A549 (cell line): ENCODE measurements around the gene ADAP2. TPM values are rescaled to one million over a fixed set of nuclear protein-coding genes. Genes with fewer than 3 reads are reported as not detected.
"Not testable (repeated sequence)": the region's sequence is repeated elsewhere in the genome, so short reads cannot be mapped to it uniquely, and the experiment has no call there.

ENCODE experiments used
- ATAC-seq, 2 experiments: fragments of 200-7000 bp in 1 of 2; fragments of >200 bp in 1 of 2; cut with Nextera tagmentation in 1 of 2; cut with Tn5 transposase in 1 of 2; 3 replicates each; pipeline versions ENCODE4 v1.8.0 to v1.9.1; 2018 to 2020; ENCODE audit warnings: mild to moderate bottlenecking in 1 of 2, moderate library complexity in 1 of 2
- CTCF ChIA-PET: fragments of 300-600 bp; sonication (Branson Sonifier 250); formaldehyde crosslinking; extraction: SDS; loops from one replicate; lab custom pipeline; 2021; ENCODE audit warnings: antibody characterized with exemption, inconsistent platforms; lab: Yijun Ruan, JAX
- POLR2A ChIA-PET: fragments of 350-600 bp; formaldehyde crosslinking; extraction: SDS; loops from one replicate; lab custom pipeline; 2021; ENCODE audit warnings: antibody characterized with exemption, inconsistent platforms; lab: Yijun Ruan, JAX
- DNase-seq, 2 experiments: peaks; one replicate each; pipeline versions ENCODE4 v3.0.0 to v3.0.0-alpha.2; 2011 to 2016; ENCODE audit warnings: low read depth in 1 of 2, low spot score in 1 of 2
- FAIRE-seq: peaks from 2 replicates; lab custom pipeline; 2011; peaks lifted over from hg19 to GRCh38; lab: Jason Lieb, UNC
- H3K27ac ChIP-seq, 2 experiments: fragments of >200 bp; sonication (Bioruptor Twin); formaldehyde crosslinking; 3 replicates each; pipeline ENCODE4 v1.5.1; 2016 to 2017
- H3K4me1 ChIP-seq: fragments of >200 bp; sonication (Bioruptor Twin); formaldehyde crosslinking; 3 replicates; pipeline ENCODE4 v1.6.1; 2016
- H3K4me2 ChIP-seq: fragments of >200 bp; sonication (Bioruptor Twin); formaldehyde crosslinking; 3 replicates; pipeline ENCODE4 v1.6.1; 2016
- H3K4me3 ChIP-seq: fragments of >200 bp; sonication (Bioruptor Twin); formaldehyde crosslinking; 3 replicates; pipeline ENCODE4 v1.5.1; 2016
- H3K9me3 ChIP-seq: fragments of >200 bp; sonication (Bioruptor Twin); formaldehyde crosslinking; 3 replicates; pipeline ENCODE4 v1.6.1; 2016
- BCL3 ChIP-seq: fragments of >200 bp; sonication (Bioruptor Twin); formaldehyde crosslinking; IDR thresholded peaks from 3 replicates; pipeline ENCODE4 v1.6.1; 2016
- CHD2 ChIP-seq: fragments of 150-350 bp; IDR thresholded peaks from 2 replicates; pipeline ENCODE4 v1.6.1; 2014; ENCODE audit warnings: low read length; ENCODE audit not compliant: partially characterized antibody
- CHD4 ChIP-seq: fragments of 200-600 bp; sonication (generic); IDR thresholded peaks from 2 replicates; pipeline ENCODE4 v1.6.1; 2016; ENCODE audit warnings: antibody characterized with exemption, mild to moderate bottlenecking, borderline replicate concordance
- EHF ChIP-seq: fragments of 250-450 bp; sonication (Bioruptor Pico); IDR thresholded peaks from 2 replicates; pipeline ENCODE4 v1.5.0; 2020; ENCODE audit warnings: mild to moderate bottlenecking
- ELK1 ChIP-seq: fragments of 150-350 bp; IDR thresholded peaks from 2 replicates; pipeline ENCODE4 v1.6.1; 2014; ENCODE audit warnings: low read depth, mild to moderate bottlenecking, low read length
- EP300 ChIP-seq, 2 experiments: fragments of >200 bp; sonication (Bioruptor Twin); formaldehyde crosslinking; IDR thresholded peaks; 2 replicates in 1 of 2; 3 replicates in 1 of 2; pipeline ENCODE4 v1.6.1; 2016 to 2017
- ESRRA ChIP-seq: fragments of 150-350 bp; IDR thresholded peaks from 2 replicates; pipeline ENCODE4 v1.6.1; 2014; ENCODE audit warnings: mild to moderate bottlenecking, low read length, borderline replicate concordance
- FOSL2 ChIP-seq, 2 experiments: fragments of 450-650 bp in 1 of 2; fragments of >200 bp in 1 of 2; sonication (Bioruptor Twin) in 1 of 2; formaldehyde crosslinking; IDR thresholded peaks; 2 replicates each; pipeline versions ENCODE4 v1.5.0 to v1.6.1; 2016 to 2020; ENCODE audit warnings: mild to moderate bottlenecking in 1 of 2, moderate library complexity in 1 of 2
- GATA3 ChIP-seq: IDR thresholded peaks from 2 replicates; pipeline ENCODE4 v1.6.1; 2012; ENCODE audit warnings: borderline replicate concordance
- HEYL ChIP-seq: fragments of 250-450 bp; sonication (Bioruptor Pico); IDR thresholded peaks from 2 replicates; pipeline ENCODE4 v1.8.0; 2021; ENCODE audit warnings: mild to moderate bottlenecking, moderate library complexity
- JUNB ChIP-seq: fragments of >200 bp; sonication (Bioruptor Twin); formaldehyde crosslinking; IDR thresholded peaks from 2 replicates; pipeline ENCODE4 v1.6.1; 2016
- MAFK ChIP-seq: fragments of 450-650 bp; IDR thresholded peaks from 2 replicates; pipeline ENCODE4 v1.6.1; 2014; ENCODE audit not compliant: partially characterized antibody
- MAX ChIP-seq: IDR thresholded peaks from 2 replicates; pipeline ENCODE4 v1.6.1; 2012
- NR3C1 ChIP-seq: fragments of >200 bp; sonication (Bioruptor Twin); formaldehyde crosslinking; IDR thresholded peaks from 3 replicates; pipeline ENCODE4 v1.6.1; 2017
- PHF8 ChIP-seq: fragments of 200-600 bp; sonication (generic); IDR thresholded peaks from 2 replicates; pipeline ENCODE4 v1.6.1; 2016; ENCODE audit warnings: low read depth, mild to moderate bottlenecking, antibody characterized with exemption, moderate library complexity, borderline replicate concordance
- POLR2A ChIP-seq: IDR thresholded peaks from 2 replicates; pipeline ENCODE4 v1.6.1; 2012; ENCODE audit warnings: mild to moderate bottlenecking, low read length
- RNF2 ChIP-seq: fragments of 200-600 bp; sonication (generic); IDR thresholded peaks from 2 replicates; pipeline ENCODE4 v1.6.1; 2016; ENCODE audit warnings: low read depth, mild to moderate bottlenecking, antibody characterized with exemption, moderate library complexity, borderline replicate concordance
- TFCP2L1 ChIP-seq: fragments of 250-450 bp; sonication (Bioruptor Pico); IDR thresholded peaks from 2 replicates; pipeline ENCODE4 v1.5.0; 2021; ENCODE audit warnings: mild to moderate bottlenecking
- ZNF302 ChIP-seq: fragments of 250-450 bp; sonication (Bioruptor Pico); IDR thresholded peaks from 2 replicates; pipeline ENCODE4 v1.9.0; 2021; ENCODE audit warnings: inconsistent platforms, mild to moderate bottlenecking, moderate library complexity
- WGBS: methylation state at CpG from one replicate; pipeline ENCODE4 v1.1.6; 2017; ENCODE audit errors: missing lambda C conversion rate; 5-methylcytosine and 5-hydroxymethylcytosine counted together
- polyA plus RNA-seq, 4 experiments: library from polyadenylated mRNA; depleted of rRNA in 3 of 4; stranded (reverse); fragments of >200 nt; fragmentation: RNase III in 1 of 4; extraction: RNeasy Plus Mini Kit Qiagen cat#74134 plus additional on column Dnase treatment in 1 of 4; gene quantifications; 2 replicates in 3 of 4; 3 replicates in 1 of 4; pipeline ENCODE4 v1.2.3, GENCODE V29; 2011 to 2017

The ADAP2 gene
- polyA plus RNA-seq, 2 of the 4 experiments (the other 2 are of a cell fraction) = 3.9 to 4.5 TPM

GRCh38 chr17:30965686-30966085 lies 43.9 kb downstream of the ADAP2 start:
- CTCF ChIA-PET = interaction anchor here (0.6 kb wide), 1 partner anchor 127 kb away, joined by 3 read pairs; no protein-coding TSS in a partner anchor
- 78% methylated on average over 3 of the region's 3 CpGs for WGBS
- Histone ChIP-seq H3K4me1 (peaks cover 26% of the 10 kb centered on the region), H3K9me3 (no peaks in the 10 kb centered on the region), H3K4me3 (no peak overlapping the region), H3K4me2 (no peak overlapping the region), H3K27ac (no peak overlapping the region)
- no peak for DNase-seq
- FAIRE-seq = no peak
- no peak for ATAC-seq
- POLR2A ChIA-PET = no interaction called here
- no peak for TF ChIP-seq ZNF302
- no peak for TF ChIP-seq TFCP2L1
- TF ChIP-seq ESRRA = no peak
- no peak for TF ChIP-seq POLR2A
- TF ChIP-seq CHD2 = no peak
- TF ChIP-seq EHF (CRISPR knock-in tag) = no peak
- TF ChIP-seq NR3C1 = no peak
- no peak for TF ChIP-seq MAFK

GRCh38 chr17:30967911-30968310 lies 46.2 kb downstream of the ADAP2 start:
- 80% methylated on average over 13 of the region's 13 CpGs for WGBS
- not testable (repeated sequence) for H3K9me3 ChIP-seq, FAIRE-seq, H3K4me1 ChIP-seq, DNase-seq, ATAC-seq
- Histone ChIP-seq H3K4me2 (peak overlapping the region; percentile 69), H3K27ac (peak overlapping the region; percentile 74 to 91), H3K4me3 (peak overlapping the region; percentile 33; the same call in 2 of the 3 replicates)
- CTCF ChIA-PET = interaction anchor here (0.9 to 1.4 kb wide), 2 partner anchors 9 to 13 kb away, joined by 3 to 5 read pairs; no protein-coding TSS in a partner anchor
- POLR2A ChIA-PET = interaction anchor here (0.6 to 0.7 kb wide), 3 partner anchors 33 to 367 kb away, joined by 3 read pairs; no protein-coding TSS in a partner anchor

- CTCF ChIA-PET = interaction anchor here (0.9 to 2.3 kb wide), 10 partner anchors 12 to 247 kb away, joined by 3 to 9 read pairs (median 4); no protein-coding TSS in a partner anchor
- 19% methylated on average over 31 of the region's 31 CpGs for WGBS
- no peak for FAIRE-seq
- Histone ChIP-seq H3K4me2 (peak overlapping the region; percentile 74), H3K9me3 (peaks cover 11% of the 10 kb centered on the region), H3K4me1 (peaks cover 10% of the 10 kb centered on the region), H3K4me3 (peak overlapping the region; percentile 60), H3K27ac (peak overlapping the region; percentile 84 to 91)
- POLR2A ChIA-PET = interaction anchor here (0.6 to 2.6 kb wide), 10 partner anchors 9 to 236 kb away, joined by 3 to 15 read pairs (median 4); partner anchors contain the start of genes CRLF3, NF1 and TEFM
- ATAC-seq = peak; percentile 15 to 26; a peak in 5 of 6 replicates
- DNase-seq = peak in 1 of 2 experiments; percentile 57
- no peak for TF ChIP-seq ELK1
- no peak for TF ChIP-seq RNF2
- TF ChIP-seq GATA3 = no peak
- no peak for TF ChIP-seq EHF (CRISPR knock-in tag)
- no peak for TF ChIP-seq CHD4
- no peak for TF ChIP-seq MAX
- no peak for TF ChIP-seq MAFK
- TF ChIP-seq HEYL (CRISPR knock-in tag) = no peak
- no peak for TF ChIP-seq FOSL2 (IDR thresholded peaks at IDR 0.05)
- TF ChIP-seq FOSL2 (CRISPR knock-in tag; IDR thresholded peaks at IDR 0.05) = no peak
- no peak for TF ChIP-seq EP300 (IDR thresholded peaks at IDR 0.05)
- TF ChIP-seq ZNF302 = no peak
- TF ChIP-seq BCL3 = no peak
- TF ChIP-seq PHF8 = no peak
- no peak for TF ChIP-seq JUNB
These were observed 48.5 kb downstream of the ADAP2 start for GRCh38 chr17:30969989-30970830.
